ENCODE measurements around the gene MYO18A.

The MYO18A gene

DNA sequence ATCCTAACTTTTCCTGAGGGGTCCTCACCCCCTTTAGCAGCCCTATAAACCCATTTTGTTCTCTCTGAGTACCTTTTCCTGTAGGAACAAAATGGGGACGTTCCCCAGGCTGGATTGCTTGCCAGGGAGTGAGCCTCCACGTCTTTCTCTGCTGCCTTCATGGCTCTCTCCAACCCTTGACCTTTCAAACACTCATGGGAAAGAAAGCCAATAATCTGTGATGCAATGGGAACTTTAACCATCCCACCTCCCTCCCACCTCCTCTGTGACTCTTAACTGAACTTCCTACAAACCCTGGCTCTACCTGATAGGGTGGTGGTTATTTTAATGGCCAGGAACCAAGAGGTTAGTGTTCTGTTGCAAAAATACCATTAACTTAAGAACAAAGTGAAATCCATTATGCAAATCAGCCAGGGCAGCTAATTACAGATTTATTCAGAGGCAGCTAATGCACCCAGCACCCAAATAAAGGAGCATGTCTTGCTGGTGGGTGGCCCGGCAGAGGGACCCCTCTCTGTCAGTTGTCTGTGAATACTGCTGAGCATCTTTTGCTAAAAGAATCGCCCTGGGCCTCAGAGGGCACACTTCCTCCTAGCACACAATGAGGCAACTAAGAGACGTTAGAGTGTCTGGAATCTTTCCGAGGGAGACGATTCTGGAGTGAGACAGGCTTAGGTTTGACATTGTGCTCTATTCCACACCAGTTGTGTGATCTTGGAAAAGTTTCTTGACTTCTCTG is 134.3 kb downstream of the MYO18A start (continued):
- TF ChIP-seq, protein P1, sequence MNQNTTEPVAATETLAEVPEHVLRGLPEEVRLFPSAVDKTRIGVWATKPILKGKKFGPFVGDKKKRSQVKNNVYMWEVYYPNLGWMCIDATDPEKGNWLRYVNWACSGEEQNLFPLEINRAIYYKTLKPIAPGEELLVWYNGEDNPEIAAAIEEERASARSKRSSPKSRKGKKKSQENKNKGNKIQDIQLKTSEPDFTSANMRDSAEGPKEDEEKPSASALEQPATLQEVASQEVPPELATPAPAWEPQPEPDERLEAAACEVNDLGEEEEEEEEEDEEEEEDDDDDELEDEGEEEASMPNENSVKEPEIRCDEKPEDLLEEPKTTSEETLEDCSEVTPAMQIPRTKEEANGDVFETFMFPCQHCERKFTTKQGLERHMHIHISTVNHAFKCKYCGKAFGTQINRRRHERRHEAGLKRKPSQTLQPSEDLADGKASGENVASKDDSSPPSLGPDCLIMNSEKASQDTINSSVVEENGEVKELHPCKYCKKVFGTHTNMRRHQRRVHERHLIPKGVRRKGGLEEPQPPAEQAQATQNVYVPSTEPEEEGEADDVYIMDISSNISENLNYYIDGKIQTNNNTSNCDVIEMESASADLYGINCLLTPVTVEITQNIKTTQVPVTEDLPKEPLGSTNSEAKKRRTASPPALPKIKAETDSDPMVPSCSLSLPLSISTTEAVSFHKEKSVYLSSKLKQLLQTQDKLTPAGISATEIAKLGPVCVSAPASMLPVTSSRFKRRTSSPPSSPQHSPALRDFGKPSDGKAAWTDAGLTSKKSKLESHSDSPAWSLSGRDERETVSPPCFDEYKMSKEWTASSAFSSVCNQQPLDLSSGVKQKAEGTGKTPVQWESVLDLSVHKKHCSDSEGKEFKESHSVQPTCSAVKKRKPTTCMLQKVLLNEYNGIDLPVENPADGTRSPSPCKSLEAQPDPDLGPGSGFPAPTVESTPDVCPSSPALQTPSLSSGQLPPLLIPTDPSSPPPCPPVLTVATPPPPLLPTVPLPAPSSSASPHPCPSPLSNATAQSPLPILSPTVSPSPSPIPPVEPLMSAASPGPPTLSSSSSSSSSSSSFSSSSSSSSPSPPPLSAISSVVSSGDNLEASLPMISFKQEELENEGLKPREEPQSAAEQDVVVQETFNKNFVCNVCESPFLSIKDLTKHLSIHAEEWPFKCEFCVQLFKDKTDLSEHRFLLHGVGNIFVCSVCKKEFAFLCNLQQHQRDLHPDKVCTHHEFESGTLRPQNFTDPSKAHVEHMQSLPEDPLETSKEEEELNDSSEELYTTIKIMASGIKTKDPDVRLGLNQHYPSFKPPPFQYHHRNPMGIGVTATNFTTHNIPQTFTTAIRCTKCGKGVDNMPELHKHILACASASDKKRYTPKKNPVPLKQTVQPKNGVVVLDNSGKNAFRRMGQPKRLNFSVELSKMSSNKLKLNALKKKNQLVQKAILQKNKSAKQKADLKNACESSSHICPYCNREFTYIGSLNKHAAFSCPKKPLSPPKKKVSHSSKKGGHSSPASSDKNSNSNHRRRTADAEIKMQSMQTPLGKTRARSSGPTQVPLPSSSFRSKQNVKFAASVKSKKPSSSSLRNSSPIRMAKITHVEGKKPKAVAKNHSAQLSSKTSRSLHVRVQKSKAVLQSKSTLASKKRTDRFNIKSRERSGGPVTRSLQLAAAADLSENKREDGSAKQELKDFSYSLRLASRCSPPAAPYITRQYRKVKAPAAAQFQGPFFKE (tag by site-specific recombination; IDR thresholded peaks at IDR 0.05; ENCODE audit: borderline replicate concordance), result no peak
- TF ChIP-seq ZFHX2 (tag by site-specific recombination; conservative IDR thresholded peaks at IDR 0.05), result peak; percentile 73

DNA sequence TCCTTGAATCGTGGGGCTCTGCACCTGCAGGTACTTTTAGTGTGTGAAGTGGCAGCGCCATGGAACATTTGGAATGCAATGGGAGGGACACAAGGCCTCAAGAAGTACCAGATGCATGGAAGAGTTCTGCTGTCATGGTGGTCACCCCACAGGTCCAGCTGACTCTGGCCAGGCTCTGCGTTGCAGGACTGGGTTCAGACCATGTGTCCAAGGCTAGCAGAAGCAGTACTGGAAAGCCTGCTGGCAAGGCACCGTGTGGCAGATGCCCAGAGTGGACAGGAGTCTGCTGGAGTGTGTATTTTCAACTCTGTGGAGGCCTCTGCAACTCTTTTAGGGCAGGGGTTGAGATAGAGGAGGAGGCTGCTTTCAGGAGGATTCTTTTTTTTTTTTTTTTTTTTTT is 135.2 kb downstream of the MYO18A start:
- no peak for TF ChIP-seq GLI4 (tag by site-specific recombination; IDR thresholded peaks at IDR 0.05)
- no peak for TF ChIP-seq ZNF2 (tag by site-specific recombination; IDR thresholded peaks at IDR 0.05)
- TF ChIP-seq HOXC10 (CRISPR knock-in tag; IDR thresholded peaks at IDR 0.05), result no peak
- no peak for TF ChIP-seq ZNF121 (tag by site-specific recombination; IDR thresholded peaks at IDR 0.05)
- TF ChIP-seq ZBTB20 (tag by site-specific recombination; IDR thresholded peaks at IDR 0.05), result no peak
- no peak for TF ChIP-seq ZNF664 (tag by site-specific recombination; IDR thresholded peaks at IDR 0.05)
- no peak for TF ChIP-seq PRDM1 (tag by site-specific recombination; IDR thresholded peaks at IDR 0.05)
- TF ChIP-seq, protein P2, sequence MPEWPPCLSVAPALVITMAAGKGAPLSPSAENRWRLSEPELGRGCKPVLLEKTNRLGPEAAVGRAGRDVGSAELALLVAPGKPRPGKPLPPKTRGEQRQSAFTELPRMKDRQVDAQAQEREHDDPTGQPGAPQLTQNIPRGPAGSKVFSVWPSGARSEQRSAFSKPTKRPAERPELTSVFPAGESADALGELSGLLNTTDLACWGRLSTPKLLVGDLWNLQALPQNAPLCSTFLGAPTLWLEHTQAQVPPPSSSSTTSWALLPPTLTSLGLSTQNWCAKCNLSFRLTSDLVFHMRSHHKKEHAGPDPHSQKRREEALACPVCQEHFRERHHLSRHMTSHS (tag by site-specific recombination; IDR thresholded peaks at IDR 0.05), result no peak
- TF ChIP-seq, protein P3, sequence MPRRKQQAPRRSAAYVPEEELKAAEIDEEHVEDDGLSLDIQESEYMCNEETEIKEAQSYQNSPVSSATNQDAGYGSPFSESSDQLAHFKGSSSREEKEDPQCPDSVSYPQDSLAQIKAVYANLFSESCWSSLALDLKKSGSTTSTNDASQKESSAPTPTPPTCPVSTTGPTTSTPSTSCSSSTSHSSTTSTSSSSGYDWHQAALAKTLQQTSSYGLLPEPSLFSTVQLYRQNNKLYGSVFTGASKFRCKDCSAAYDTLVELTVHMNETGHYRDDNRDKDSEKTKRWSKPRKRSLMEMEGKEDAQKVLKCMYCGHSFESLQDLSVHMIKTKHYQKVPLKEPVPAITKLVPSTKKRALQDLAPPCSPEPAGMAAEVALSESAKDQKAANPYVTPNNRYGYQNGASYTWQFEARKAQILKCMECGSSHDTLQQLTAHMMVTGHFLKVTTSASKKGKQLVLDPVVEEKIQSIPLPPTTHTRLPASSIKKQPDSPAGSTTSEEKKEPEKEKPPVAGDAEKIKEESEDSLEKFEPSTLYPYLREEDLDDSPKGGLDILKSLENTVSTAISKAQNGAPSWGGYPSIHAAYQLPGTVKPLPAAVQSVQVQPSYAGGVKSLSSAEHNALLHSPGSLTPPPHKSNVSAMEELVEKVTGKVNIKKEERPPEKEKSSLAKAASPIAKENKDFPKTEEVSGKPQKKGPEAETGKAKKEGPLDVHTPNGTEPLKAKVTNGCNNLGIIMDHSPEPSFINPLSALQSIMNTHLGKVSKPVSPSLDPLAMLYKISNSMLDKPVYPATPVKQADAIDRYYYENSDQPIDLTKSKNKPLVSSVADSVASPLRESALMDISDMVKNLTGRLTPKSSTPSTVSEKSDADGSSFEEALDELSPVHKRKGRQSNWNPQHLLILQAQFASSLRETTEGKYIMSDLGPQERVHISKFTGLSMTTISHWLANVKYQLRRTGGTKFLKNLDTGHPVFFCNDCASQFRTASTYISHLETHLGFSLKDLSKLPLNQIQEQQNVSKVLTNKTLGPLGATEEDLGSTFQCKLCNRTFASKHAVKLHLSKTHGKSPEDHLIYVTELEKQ (tag by site-specific recombination; IDR thresholded peaks at IDR 0.05; ENCODE audit: borderline replicate concordance), result no peak
- TF ChIP-seq ZNF530 (tag by site-specific recombination; IDR thresholded peaks at IDR 0.05; ENCODE audit: low read depth), result no peak
- no peak for TF ChIP-seq ZFHX2 (tag by site-specific recombination; conservative IDR thresholded peaks at IDR 0.05)
- no peak for TF ChIP-seq ZNF174 (tag by site-specific recombination; IDR thresholded peaks at IDR 0.05)
- TF ChIP-seq ZSCAN30 (tag by site-specific recombination; IDR thresholded peaks at IDR 0.05), result no peak
- TF ChIP-seq ZBTB21 (tag by site-specific recombination; IDR thresholded peaks at IDR 0.05), result no peak
- TF ChIP-seq ZNF529 (tag by site-specific recombination; IDR thresholded peaks at IDR 0.05; ENCODE audit: insufficient replicate concordance), result no peak
- TF ChIP-seq ZNF792 (tag by site-specific recombination; IDR thresholded peaks at IDR 0.05), result no peak
- TF ChIP-seq ZNF660 (tag by site-specific recombination; IDR thresholded peaks at IDR 0.05), result no peak
- no peak for TF ChIP-seq ZNF324 (tag by site-specific recombination; IDR thresholded peaks at IDR 0.05)
- no peak for TF ChIP-seq ZNF221 (tag by site-specific recombination; IDR thresholded peaks at IDR 0.05; ENCODE audit: borderline replicate concordance)
- H3K9me3 ChIP-seq (ENCODE audit: control insufficient read depth, insufficient read depth, low read depth, low read length), result no peaks in the 10 kb centered on the region
- ChIA-PET CTCF (interaction anchor here (0.8 to 2.9 kb wide), 3 partner anchors 67 to 79 kb away, joined by 3 to 14 read pairs (median 10); no protein-coding TSS in a partner anchor), POLR2A (no interaction called here)
- no peak overlapping the region for H3K4me3 ChIP-seq (ENCODE audit: low read depth, low read length)
- H3K4me1 ChIP-seq (ENCODE audit: control insufficient read depth, insufficient read depth, low read length), result peaks cover 13% of the 10 kb centered on the region
- H3K27ac ChIP-seq (ENCODE audit: extremely low read depth, low read depth, low read length), result no peak overlapping the region
- H3K36me3 ChIP-seq (ENCODE audit: control insufficient read depth in 2 of 2, insufficient read depth in 1 of 2, low read length in 2 of 2), result no peaks in the 10 kb centered on the region

Measured in HEK293 (cell line).